Endodermal cell (in vitro differentiated cells): Measurements from ENCODE around the gene NELFA. TPM values are rescaled to one million over a fixed set of nuclear protein-coding genes. Genes with fewer than 3 reads are reported as not detected.
"Not testable (repeated sequence)": the region's sequence is repeated elsewhere in the genome, so short reads cannot be mapped to it uniquely, and the experiment has no call there.

ENCODE experiments used
- DNase-seq: peaks from one replicate; pipeline ENCODE4 v3.0.0-alpha.2; 2017
- H3K27ac ChIP-seq: 2 replicates; pipeline ENCODE4 v1.5.1; 2013; ENCODE audit warnings: mild to moderate bottlenecking, low read depth, low read length, moderate library complexity
- H3K27me3 ChIP-seq: 2 replicates; pipeline ENCODE4 v1.6.1; 2013; ENCODE audit warnings: mild to moderate bottlenecking, low read length, moderate library complexity; ENCODE audit not compliant: insufficient read depth, control insufficient read depth, poor library complexity, severe bottlenecking
- H3K36me3 ChIP-seq: 2 replicates; pipeline ENCODE4 v1.7.0; 2013; ENCODE audit warnings: mild to moderate bottlenecking, low read length, moderate library complexity; ENCODE audit not compliant: control insufficient read depth, insufficient read depth
- H3K4me1 ChIP-seq: one replicate; pipeline ENCODE4 v1.7.0; 2013; ENCODE audit warnings: low read length; ENCODE audit not compliant: control insufficient read depth, insufficient read depth
- H3K4me3 ChIP-seq: 2 replicates; pipeline ENCODE4 v1.5.1; 2013; ENCODE audit warnings: mild to moderate bottlenecking, low read length, moderate library complexity
- H3K9ac ChIP-seq: 2 replicates; pipeline ENCODE4 v1.6.1; 2013; ENCODE audit warnings: mild to moderate bottlenecking, low read length, moderate library complexity; ENCODE audit not compliant: poor library complexity, severe bottlenecking; ENCODE audit errors: extremely low read depth
- H3K9me3 ChIP-seq: 2 replicates; pipeline ENCODE4 v1.6.1; 2013; ENCODE audit warnings: mild to moderate bottlenecking, low read length, moderate library complexity; ENCODE audit not compliant: control insufficient read depth
- H3K27ac Mint-ChIP-seq: 2 replicates; pipeline ENCODE4 v1.8.0; 2020; ENCODE audit warnings: mixed read lengths
- H3K27me3 Mint-ChIP-seq: 2 replicates; pipeline ENCODE4 v1.8.0; 2021; ENCODE audit warnings: mild to moderate bottlenecking, mixed read lengths; ENCODE audit not compliant: insufficient read depth
- H3K36me3 Mint-ChIP-seq: 2 replicates; pipeline ENCODE4 v1.8.0; 2020; ENCODE audit warnings: low read depth, mixed read lengths
- H3K4me1 Mint-ChIP-seq: 2 replicates; pipeline ENCODE4 v1.8.0; 2020; ENCODE audit warnings: mixed read lengths
- H3K4me3 Mint-ChIP-seq: 2 replicates; pipeline ENCODE4 v1.8.0; 2020; ENCODE audit warnings: mild to moderate bottlenecking, moderate library complexity, mixed read lengths
- H3K9me3 Mint-ChIP-seq: 2 replicates; pipeline ENCODE4 v1.8.0; 2020; ENCODE audit warnings: mild to moderate bottlenecking, mixed read lengths
- WGBS, 2 experiments: methylation state at CpG; one replicate each; pipeline versions ENCODE4 v1.1.5 to v1.1.7; 2013; ENCODE audit warnings: missing lambda C conversion rate in 2 of 2, mixed read lengths in 1 of 2; ENCODE audit not compliant: insufficient coverage in 1 of 2, insufficient read length in 1 of 2; 5-methylcytosine and 5-hydroxymethylcytosine counted together
- total RNA-seq, 2 donors: library from RNA; stranded (reverse); fragmentation: NEBNext Ultra II Directional in 1 of 2; extraction: Animal tissue kit (Norgen Biotek cat#: 25700) in 1 of 2; gene quantifications; 2 replicates in 1 of 2; 3 replicates in 1 of 2; pipeline ENCODE4 v1.2.1, GENCODE V29; 2021
- TF ChIP-seq, protein P1 (sequence below): fragments of 200-600 bp; sonication (generic); conservative IDR thresholded peaks from 2 replicates; pipeline ENCODE4 v1.5.0; 2021; ENCODE audit warnings: antibody characterized with exemption, mild to moderate bottlenecking

Gene NELFA
- total RNA-seq, 2 donors from 2014 or later: 54.8 to 60.1 TPM

DNA sequence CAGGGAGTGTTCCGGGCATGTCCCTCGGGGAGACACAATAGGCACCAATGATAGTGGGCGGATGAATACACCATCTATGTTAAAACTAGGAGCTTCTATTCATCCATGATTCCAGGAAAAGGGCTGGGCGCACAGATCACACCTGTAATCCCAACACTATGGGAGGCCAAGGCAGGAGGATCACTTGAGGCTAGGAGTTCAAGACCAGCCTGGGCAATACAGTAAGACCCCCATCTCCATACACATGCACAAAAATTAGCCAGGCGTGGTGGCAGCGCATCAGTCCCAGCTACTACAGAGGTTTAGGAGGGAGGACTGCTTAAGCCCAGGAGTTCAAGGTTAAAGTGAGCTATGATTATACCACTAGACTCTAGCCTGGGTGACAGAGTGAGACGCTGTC, 2.4 kb downstream of the NELFA start:
- Mint-ChIP-seq H3K36me3 (peaks cover 42% of the 10 kb centered on the region), H3K4me1 (peaks cover 13% of the 10 kb centered on the region), H3K27me3 (peaks cover 8% of the 10 kb centered on the region), H3K9me3 (no peaks in the 10 kb centered on the region), H3K27ac (no peak overlapping the region), H3K4me3 (peak overlapping the region; percentile 86)
- Histone ChIP-seq H3K9me3 (no peaks in the 10 kb centered on the region), H3K27ac (no peak overlapping the region), H3K4me3 (no peak overlapping the region), H3K27me3 (no peaks in the 10 kb centered on the region), H3K4me1 (no peaks in the 10 kb centered on the region), H3K9ac (no peak overlapping the region), H3K36me3 (peaks cover 25% of the 10 kb centered on the region)
- no peak for DNase-seq
- 95 to 97% methylated on average over 4 to 7 of the region's 7 CpGs for WGBS, 2 experiments
- TF ChIP-seq, protein P1, sequence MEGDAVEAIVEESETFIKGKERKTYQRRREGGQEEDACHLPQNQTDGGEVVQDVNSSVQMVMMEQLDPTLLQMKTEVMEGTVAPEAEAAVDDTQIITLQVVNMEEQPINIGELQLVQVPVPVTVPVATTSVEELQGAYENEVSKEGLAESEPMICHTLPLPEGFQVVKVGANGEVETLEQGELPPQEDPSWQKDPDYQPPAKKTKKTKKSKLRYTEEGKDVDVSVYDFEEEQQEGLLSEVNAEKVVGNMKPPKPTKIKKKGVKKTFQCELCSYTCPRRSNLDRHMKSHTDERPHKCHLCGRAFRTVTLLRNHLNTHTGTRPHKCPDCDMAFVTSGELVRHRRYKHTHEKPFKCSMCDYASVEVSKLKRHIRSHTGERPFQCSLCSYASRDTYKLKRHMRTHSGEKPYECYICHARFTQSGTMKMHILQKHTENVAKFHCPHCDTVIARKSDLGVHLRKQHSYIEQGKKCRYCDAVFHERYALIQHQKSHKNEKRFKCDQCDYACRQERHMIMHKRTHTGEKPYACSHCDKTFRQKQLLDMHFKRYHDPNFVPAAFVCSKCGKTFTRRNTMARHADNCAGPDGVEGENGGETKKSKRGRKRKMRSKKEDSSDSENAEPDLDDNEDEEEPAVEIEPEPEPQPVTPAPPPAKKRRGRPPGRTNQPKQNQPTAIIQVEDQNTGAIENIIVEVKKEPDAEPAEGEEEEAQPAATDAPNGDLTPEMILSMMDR: no peak

DNA sequence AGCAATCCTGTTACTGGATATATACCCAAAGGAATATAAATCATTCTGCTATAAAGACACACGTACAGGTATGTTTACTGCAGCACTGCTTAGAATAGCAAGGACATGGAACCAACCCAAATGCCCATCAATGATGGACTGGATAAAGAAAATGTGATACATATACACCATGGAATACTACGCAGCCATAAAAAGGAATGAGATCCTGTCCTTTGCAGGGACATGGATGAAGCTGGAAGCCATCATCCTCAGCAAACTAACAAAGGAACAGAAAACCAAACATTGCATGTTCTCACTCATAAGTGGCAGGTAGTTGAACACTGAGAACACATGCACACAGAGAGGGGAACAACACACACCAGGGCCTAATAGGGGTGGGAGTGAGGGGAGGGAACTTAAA, 5.4 kb downstream of the NELFA start:
- not testable (repeated sequence) for DNase-seq, H3K27me3 Mint-ChIP-seq, H3K4me1 ChIP-seq, H3K4me3 Mint-ChIP-seq, H3K9ac ChIP-seq, H3K4me3 ChIP-seq, H3K27ac Mint-ChIP-seq, H3K27me3 ChIP-seq, H3K27ac ChIP-seq
- WGBS, 2 experiments: 96 to 100% methylated on average over 1 to 2 of the region's 2 CpGs
- Histone ChIP-seq H3K9me3 (peaks cover 22% of the 10 kb centered on the region), H3K36me3 (peaks cover 25% of the 10 kb centered on the region)
- peaks cover 70% of the 10 kb centered on the region for H3K36me3 Mint-ChIP-seq
- peaks cover 20% of the 10 kb centered on the region for H3K4me1 Mint-ChIP-seq
- peaks cover 21% of the 10 kb centered on the region for H3K9me3 Mint-ChIP-seq

DNA sequence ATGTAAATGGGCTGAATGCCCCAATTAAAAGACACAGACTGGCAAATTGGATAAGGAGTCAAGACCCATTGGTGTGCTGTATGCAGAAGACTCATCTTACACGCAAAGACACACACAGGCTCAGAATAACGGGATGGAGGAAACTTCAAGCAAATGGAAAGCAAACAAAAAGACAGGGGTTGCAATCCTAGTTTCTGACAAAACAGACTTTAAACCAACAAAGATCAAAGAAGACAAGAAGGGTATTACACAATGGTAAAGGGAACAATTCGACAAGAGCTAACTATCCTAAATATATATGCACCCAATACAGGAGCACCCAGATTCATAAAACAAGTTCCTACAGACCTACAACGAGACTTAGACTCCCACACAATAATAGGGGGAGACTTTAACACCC, 9.5 kb downstream of the NELFA start:
- H3K4me3 Mint-ChIP-seq, DNase-seq, H3K27me3 ChIP-seq, H3K4me3 ChIP-seq, H3K27ac ChIP-seq, H3K4me1 ChIP-seq, H3K27me3 Mint-ChIP-seq, H3K9ac ChIP-seq, H3K27ac Mint-ChIP-seq: not testable (repeated sequence)
- Histone ChIP-seq H3K9me3 (peaks cover 44% of the 10 kb centered on the region), H3K36me3 (peaks cover 36% of the 10 kb centered on the region)
- Mint-ChIP-seq H3K9me3 (peaks cover 34% of the 10 kb centered on the region), H3K4me1 (peaks cover 11% of the 10 kb centered on the region), H3K36me3 (peaks cover 84% of the 10 kb centered on the region)
- WGBS, 2 experiments: 94 to 95% methylated on average over 3 to 4 of the region's 4 CpGs

DNA sequence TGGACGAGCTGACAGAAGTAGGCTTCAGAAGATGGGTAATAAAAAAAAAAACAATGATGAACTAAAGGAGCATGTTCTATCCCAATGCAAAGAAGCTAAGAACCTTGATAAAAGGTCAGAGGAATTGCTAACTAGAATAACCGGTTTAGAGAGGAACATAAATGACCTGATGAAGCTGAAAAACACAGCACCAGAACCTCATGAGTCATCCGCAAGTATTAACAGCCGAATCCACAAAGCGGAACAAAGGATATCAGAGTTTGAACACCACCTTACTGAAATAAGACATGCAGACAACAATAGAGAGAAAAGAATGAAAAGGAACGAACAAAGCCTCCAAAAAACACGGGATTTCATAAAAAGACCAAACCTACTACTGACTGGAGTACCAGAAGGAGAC, 10.5 kb downstream of the NELFA start:
- no peak overlapping the region for H3K4me3 Mint-ChIP-seq

More for the DNA sequence above, 10.5 kb downstream of the NELFA start:
- no peaks in the 10 kb centered on the region for H3K4me1 ChIP-seq
- H3K27ac Mint-ChIP-seq: peak overlapping the region; percentile 42
- no peaks in the 10 kb centered on the region for H3K27me3 Mint-ChIP-seq
- WGBS, 2 experiments: 93 to 97% methylated on average over 4 to 7 of the region's 7 CpGs
- H3K9me3 Mint-ChIP-seq: peaks cover 34% of the 10 kb centered on the region
- H3K9me3 ChIP-seq: peaks cover 44% of the 10 kb centered on the region
- TF ChIP-seq, protein P1: no peak
- no peak for DNase-seq
- peaks cover 26% of the 10 kb centered on the region for H3K36me3 ChIP-seq
- H3K27me3 ChIP-seq: no peaks in the 10 kb centered on the region
- no peak overlapping the region for H3K4me3 ChIP-seq
- peaks cover 75% of the 10 kb centered on the region for H3K36me3 Mint-ChIP-seq
- no peak overlapping the region for H3K27ac ChIP-seq
- H3K4me1 Mint-ChIP-seq: peaks cover 11% of the 10 kb centered on the region
- H3K9ac ChIP-seq: no peak overlapping the region
